Measurements from ENCODE around the gene ZC3H12A.
"Not testable (repeated sequence)": the region's sequence is repeated elsewhere in the genome, so short reads cannot be mapped to it uniquely, and the experiment has no call there.

Gene ZC3H12A

DNA sequence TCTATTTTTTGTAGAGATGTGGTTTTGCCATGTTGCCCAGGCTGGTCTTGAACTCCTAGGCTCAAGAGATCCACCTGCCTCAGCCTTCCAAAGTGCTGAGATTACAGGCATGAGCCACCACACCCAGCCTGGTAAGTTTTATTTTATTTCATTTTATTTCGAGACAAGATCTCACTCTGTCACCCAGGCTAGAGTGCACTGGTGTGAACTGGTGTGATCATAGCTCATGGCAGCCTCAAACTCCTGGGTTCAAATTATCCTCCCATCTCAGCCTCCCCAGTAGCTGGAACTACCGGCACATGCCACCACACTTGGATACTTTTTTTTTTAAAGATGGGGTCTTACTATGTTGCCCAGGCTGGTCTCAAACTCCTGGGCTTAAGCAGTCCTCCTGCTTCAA, 28.4 kb downstream of the ZC3H12A start:
- DNase-seq: not testable (repeated sequence)

DNA sequence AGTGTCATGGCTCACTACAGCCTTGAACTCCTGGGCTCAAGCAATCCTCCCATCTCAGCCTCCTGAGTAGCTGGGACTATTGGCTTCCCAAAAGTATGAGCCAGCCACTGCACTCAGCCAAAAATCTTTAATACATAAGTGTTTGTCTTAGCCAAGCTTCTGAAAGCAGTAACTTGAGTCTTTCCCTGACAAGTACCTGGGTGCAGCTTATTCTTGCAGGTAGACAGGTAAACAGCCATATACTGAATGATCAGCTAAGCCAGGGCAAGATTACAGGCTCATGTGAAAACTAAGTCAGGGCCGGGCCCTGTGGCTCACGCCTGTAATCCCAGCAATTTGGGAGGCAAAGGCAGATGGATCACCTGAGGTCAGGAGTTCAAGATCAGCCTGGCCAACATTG, 32.4 kb downstream of the ZC3H12A start:
- DNase-seq: no peak

DNA sequence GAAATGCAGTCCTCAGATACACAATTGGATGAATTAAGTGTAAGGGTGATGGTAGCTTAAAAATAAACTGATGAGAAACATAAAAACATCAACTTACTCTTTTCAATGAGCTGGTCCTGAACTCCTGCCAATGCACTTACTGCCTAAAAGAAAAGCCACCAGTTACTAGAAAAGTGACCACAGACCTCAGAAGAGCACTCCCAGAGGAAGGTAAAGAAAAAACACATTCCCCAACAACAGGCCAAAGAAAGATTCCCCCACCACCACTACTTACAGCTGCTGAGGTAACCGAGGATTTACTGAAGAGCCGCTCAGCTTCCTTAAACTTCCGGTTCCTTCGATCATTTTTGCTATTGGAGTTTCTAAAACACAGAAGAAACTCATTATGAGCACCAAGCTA, 34.8 kb downstream of the ZC3H12A start:
- DNase-seq: no peak

DNA sequence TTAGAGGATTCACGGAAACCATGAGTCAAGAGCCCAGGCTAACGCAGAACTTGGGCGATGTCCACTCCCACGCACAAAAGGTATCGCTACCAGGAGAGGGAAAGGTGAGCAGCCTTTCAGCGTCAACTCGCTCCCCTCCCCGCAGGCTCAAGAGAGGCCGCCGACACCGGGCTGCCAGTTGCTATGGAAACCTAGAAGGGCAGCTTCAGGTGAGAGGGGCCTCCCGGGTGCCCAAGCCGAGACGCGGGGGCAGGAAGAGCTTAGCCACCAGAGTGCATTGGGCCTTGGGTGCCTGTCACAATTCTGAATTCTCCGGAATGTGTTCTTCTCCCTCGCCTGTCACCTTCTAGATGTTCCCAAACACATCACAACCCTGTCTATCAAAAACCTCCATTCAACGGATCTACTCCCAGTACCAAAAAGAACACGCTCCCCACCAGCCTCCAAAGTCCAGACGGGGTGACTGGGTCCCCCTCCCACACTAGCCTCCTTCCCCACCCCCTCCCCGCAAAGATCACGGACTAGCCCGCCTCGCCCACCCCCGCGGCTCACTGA, 39.5 kb downstream of the ZC3H12A start:
- peak; percentile 33 to 85 (median 79) for DNase-seq

DNA sequence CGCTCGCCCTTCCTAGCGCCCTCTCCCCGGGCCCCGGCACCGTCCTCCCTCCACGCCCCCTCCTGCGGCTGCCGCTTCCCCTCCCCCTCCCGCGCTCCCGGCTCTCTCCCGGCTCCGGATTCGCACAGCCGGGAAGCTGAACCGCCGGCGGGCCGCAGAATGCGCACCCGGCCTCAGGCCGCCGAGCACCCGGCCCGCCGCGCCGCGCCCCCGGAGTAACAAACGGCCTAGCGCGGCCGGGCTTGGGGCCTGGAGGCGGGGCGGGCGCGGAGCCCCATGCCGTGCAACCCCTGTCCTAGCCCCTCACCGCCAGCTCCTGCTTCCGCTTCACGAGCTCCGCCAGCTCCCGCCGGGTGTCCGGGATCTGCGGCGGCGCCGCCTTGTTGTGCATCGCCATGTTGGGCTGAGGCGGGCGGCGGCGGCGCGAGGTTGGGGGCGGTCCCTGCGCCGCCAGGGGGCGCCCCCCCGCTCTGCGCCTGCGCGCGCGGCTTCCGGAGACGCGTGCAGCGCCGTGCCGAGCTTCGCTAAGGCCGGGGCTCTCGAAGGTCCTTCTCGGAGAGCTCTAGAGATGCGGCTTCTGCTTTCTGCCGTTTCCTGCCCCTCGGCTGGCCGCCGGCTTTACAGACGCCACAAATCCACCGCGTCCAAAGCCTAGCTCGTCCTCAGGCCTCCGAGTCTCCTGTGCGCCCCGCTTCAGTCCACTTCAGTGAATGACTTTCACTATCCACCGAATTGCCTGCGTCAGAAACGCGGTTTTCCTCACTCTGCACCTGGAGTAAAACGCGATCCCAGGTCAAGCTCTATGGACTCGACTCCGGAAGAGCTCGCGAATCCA, 40.2 kb downstream of the ZC3H12A start, which contains the start of gene MEAF6:
TSS of gene MEAF6 (minus strand) at position 417 of the 835 bp plus-strand sequence. CDS start at position 397, 20 bp downstream.
- DNase-seq: peak; percentile 91 to 96 (median 94)

DNA sequence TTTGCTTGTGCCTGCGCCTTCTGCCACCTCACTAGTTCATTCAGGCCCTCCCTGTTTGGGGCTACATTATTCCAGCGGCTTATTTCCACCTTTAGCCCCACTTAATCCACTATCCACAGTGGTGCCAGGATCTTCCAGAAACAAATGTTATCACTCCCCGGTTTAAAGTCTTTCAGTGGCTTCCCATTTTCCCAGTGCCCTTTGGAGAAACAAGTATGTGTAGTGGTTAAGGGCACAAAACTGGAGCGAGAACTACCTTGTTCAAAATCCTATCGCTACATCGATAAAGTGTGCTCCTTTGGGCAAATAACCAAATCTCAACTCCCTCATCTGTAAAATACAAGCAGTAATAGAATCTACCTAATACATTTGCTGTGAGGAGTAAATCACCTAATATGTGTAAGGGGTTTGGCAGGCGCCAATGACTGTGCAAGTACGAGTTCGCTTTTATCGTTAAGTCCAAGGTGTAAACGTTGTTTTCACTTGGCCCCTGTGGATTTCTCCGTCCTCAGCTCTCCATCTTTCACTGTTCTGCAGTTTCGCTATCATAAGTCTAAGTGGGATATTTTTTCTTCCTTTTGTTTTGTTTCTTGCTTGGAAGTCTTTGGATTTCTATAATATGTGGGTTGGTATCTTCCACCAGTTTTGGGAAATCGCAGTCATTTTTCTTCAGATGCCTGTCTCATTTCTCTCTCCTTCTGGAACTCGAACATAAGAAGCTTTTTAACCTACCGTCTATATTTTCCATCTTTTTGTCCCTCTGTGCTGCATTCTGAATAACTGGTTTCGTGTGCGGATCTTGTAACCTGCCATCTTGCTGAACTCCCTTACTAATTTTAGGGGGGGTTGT, 41.0 kb downstream of the ZC3H12A start:
- peak in 1 of 3 experiments; percentile 77 for DNase-seq

DNA sequence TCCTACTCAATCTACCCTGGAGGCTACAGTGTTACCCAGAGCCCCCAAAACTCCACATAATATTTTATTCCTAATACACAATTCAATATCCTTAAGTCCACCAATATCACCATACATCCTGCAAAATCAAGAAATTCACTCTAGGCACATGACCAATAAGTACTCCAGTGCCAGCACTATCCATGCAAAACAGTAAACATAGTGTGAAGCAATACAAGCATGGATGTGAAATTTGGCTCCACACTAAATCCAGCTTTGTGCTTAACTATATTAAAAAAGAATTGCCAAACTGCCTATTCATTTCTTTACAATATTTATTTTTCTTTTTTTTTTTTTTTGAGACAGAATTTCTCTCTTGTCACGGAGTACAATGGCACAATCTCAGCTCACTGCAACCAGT, 43.2 kb downstream of the ZC3H12A start:
- no peak for DNase-seq

DNA sequence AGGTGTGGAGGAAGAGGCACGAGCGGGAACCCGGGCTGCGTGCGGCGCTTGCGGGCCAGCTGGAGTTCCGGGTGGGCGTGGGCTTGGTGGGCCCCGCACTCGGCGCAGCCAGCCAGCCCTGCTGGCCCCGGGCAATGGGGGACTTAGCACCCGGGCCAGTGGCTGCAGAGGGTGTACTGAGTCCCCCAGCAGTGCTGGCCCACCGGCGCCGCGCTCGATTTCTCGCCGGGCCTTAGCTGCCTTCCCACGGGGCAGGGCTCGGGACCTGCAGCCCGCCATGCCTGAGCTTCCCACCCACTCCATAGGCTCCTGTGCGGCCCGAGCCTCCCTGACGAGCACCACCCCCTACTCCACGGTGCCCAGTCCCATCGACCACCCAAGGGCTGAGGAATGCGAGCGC, 43.9 kb downstream of the ZC3H12A start:
- DNase-seq: not testable (repeated sequence)

DNA sequence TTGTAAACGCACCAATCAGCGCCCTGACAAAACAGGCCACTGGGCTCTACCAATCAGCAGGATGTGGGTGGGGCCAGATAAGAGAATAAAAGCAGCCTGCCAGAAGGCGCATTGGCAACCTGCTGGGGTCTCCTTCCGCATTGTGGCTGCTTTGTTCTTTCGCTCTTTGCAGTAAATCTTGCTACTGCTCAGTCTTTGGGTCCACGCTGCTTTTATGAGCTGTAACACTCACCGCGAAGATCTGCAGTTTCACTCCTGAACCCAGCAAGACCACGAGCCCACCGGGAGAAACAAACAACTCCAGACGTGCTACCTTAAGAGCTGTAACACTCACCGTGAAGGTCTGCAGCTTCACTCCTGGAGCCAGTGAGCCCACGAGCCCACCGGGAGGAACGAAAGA, 44.5 kb downstream of the ZC3H12A start:
- DNase-seq: not testable (repeated sequence)

DNA sequence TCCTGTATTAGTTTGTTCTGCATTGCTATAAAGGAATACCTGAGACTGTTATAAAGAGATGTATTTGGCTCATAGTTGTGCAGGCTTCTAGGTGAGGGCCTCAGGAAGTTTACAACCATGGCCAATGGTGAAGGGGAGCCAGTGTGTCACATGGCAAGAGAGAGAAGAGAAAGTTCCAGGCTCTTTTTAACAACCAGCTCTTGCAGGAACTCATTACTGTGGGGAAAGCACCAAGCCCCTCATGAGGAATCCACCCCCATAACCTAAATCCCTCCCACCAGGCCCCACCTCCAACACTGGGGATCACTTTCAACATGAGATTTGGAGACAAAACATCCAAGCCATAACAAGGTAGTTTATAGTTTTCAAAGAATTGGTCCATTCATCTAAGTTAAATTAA, 45.2 kb downstream of the ZC3H12A start:
- DNase-seq: no peak

DNA sequence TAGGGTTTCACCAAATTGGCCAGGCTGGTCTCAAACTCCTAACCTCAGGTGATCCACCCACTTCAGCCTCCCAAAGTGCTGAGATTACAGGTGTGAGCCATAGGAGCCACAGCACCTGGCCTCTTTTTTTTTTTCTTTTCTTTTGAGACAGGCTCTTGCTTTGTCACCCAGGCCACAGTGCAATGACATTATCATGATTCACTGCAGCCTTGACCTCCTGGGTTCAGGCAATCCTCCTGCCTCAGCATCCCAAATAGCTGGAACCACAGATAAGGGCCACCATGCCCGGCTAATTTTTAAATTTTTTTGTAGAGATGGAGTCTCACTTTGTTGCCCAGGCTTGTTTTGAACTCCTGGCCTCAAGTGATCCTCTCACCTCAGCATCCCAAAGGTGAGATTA, 55.5 kb downstream of the ZC3H12A start:
- DNase-seq: not testable (repeated sequence)

DNA sequence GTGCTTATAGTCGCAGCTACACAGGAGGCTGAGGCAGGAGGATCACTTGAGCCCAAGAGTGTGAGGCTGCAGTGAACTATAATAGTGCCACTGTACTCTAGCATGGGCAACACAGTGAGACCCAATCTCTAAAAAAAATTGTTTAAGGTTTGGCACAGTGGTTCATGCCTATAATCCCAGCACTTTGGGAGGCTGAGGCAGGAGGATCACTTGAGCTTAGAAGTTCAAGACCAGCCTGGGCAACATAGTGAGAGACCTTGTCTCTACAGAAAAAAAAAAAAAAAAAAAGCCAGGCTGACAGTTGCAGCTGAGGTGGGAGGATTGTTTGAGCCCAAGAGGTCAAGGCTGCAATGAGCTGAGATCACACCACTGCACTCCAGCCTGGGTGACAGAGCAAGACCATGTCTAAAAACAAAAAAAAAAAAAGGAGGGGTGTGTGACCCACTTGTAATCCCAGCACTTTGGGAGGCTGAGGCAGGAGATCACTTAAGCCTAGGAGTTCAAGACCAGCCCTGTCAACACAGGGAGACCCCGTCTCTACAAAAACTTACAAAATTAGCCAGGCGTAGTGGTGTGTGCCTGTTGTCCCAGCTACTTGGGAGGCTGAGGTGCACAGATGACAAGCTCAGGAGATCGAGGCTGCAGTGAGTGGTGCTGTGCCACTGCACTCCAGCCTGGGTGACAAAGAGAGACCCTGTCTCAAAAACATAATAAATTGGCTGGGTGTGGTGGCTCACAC, 58.2 kb downstream of the ZC3H12A start:
- not testable (repeated sequence) for DNase-seq

DNA sequence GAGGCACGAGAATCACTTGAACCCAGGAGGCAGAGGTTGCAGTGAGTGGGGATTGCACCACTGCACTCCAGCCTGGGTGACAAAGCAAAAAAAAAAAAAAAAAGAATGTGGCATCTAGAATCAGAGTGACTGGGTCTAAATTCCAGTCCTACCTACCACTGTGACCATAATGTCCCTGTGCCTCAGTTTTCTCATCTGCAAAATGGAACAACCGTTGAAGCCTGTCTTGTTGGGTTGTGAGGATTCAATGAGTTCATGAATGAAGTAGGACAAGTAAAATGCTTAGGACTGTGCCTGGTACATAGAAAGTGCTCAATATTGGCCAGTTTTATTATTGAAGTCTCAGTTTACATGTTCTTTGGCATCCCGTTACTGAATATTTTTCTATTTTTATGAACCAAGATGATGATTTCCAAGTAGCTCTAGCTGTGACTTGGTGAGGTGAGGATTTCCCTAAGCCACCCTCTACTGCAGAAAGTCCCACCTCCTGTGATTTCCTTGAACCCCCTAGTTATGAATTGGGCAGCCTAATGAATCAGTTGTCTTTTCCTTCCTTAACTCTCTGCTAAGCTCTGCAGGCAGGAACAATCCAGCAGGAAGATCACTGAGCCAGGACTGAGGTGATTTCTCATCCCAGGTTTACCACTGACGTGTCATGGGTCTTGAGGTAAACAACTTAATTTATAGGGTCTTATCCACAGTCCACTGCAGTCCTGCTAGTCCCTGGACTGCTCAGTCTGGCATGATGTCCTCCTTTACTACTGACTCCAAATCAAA, 59.1 kb downstream of the ZC3H12A start:
- no peak for DNase-seq
